Measurements from ENCODE around the gene CRYBG3.

DNA sequence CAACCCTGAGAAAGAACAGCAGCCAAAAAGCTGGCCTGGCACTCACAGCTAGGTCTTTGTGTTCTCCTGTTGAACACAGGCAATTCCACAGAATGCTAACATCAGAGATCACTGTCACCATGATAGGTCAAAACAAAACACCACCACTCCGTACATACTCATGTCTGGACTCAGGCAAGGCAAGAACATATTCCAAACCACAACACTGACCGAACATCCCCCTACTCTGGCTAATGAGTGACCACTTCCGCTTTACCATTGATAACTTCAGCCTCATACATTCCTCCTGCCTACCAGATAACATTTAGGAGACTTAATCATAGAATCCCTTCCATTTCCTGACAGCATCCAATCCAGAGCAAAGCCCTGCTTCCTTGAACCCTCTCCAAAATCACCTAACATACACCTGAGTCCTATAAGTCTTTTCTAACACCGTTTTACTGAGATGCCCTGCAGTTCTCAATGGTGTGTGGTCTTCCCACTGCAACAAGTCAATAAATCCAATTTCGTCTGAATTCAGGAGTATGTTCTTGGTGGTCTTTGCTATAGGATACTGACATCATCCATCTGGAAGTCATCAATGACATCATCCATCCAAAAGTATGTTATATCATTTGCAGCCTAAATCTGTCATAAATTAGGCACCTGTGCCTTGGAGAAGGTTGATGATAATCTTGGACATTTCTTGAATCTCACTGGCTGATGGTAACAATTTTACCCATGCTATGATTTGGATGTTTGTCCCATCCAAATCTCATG lies 126.7 kb downstream of the CRYBG3 start:
- TF ChIP-seq, protein P1, sequence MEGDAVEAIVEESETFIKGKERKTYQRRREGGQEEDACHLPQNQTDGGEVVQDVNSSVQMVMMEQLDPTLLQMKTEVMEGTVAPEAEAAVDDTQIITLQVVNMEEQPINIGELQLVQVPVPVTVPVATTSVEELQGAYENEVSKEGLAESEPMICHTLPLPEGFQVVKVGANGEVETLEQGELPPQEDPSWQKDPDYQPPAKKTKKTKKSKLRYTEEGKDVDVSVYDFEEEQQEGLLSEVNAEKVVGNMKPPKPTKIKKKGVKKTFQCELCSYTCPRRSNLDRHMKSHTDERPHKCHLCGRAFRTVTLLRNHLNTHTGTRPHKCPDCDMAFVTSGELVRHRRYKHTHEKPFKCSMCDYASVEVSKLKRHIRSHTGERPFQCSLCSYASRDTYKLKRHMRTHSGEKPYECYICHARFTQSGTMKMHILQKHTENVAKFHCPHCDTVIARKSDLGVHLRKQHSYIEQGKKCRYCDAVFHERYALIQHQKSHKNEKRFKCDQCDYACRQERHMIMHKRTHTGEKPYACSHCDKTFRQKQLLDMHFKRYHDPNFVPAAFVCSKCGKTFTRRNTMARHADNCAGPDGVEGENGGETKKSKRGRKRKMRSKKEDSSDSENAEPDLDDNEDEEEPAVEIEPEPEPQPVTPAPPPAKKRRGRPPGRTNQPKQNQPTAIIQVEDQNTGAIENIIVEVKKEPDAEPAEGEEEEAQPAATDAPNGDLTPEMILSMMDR (conservative IDR thresholded peaks at IDR 0.05): no peak
- TF ChIP-seq ZFX (IDR thresholded peaks at IDR 0.05): no peak

All from C4-2B (cell line).